Measurements from ENCODE around the gene CTBP1. TPM values are rescaled to one million over a fixed set of nuclear protein-coding genes. Genes with fewer than 3 reads are reported as not detected.

Gene CTBP1
- total RNA-seq, 1 donor from 2014 or later = 268 TPM

- no peak for DNase-seq
Observed at GRCh38 chr4:1222036-1222789, 26.7 kb downstream of the CTBP1 start.

- DNase-seq = no peak
Observed at GRCh38 chr4:1221155-1221870, 27.6 kb downstream of the CTBP1 start.

GRCh38 chr4:1220566-1220965 is 28.4 kb downstream of the CTBP1 start:
- DNase-seq = no peak

- no peak for DNase-seq
Observed at GRCh38 chr4:1219566-1219950, 29.4 kb downstream of the CTBP1 start.

GRCh38 chr4:1218634-1219565 is 30.0 kb downstream of the CTBP1 start:
- DNase-seq = no peak

GRCh38 chr4:1217366-1217765 is 31.6 kb downstream of the CTBP1 start:
- no peak for DNase-seq

- DNase-seq = peak; percentile 52
Observed at GRCh38 chr4:1216869-1217294, 32.0 kb downstream of the CTBP1 start.

GRCh38 chr4:1216076-1216614 is 32.8 kb downstream of the CTBP1 start:
- DNase-seq = no peak

GRCh38 chr4:1215141-1216075 is 33.5 kb downstream of the CTBP1 start:
- DNase-seq = no peak

- DNase-seq = no peak
Observed at GRCh38 chr4:1214101-1215095, 34.5 kb downstream of the CTBP1 start.

GRCh38 chr4:1213336-1213995 is 35.5 kb downstream of the CTBP1 start:
- DNase-seq = no peak

- DNase-seq = no peak
Observed at GRCh38 chr4:1212546-1213335, 36.2 kb downstream of the CTBP1 start.

- no peak for DNase-seq
Observed at GRCh38 chr4:1211891-1212545, 36.9 kb downstream of the CTBP1 start.

GRCh38 chr4:1211371-1211770 is 37.6 kb downstream of the CTBP1 start:
- no peak for DNase-seq

- DNase-seq = no peak
Observed at GRCh38 chr4:1210971-1211370, 38.0 kb downstream of the CTBP1 start.

GRCh38 chr4:1210241-1210841 is 38.6 kb downstream of the CTBP1 start:
- DNase-seq = no peak

GRCh38 chr4:1209821-1210220 is 39.1 kb downstream of the CTBP1 start:
- DNase-seq = no peak

Measured in dermis blood vessel endothelial cell (primary cell).